Ishikawa (cell line): ENCODE data around the gene IL37.

ENCODE experiments used
- CEBPB ChIP-seq: IDR thresholded peaks from 2 replicates; pipeline ENCODE4 v1.6.1; 2012
- EP300 ChIP-seq: IDR thresholded peaks from 2 replicates; pipeline ENCODE4 v1.6.1; 2012; ENCODE audit warnings: borderline replicate concordance
- FOXM1 ChIP-seq: IDR thresholded peaks from 2 replicates; pipeline ENCODE4 v1.6.1; 2012; ENCODE audit warnings: low read depth, borderline replicate concordance
- NFIC ChIP-seq: IDR thresholded peaks from 2 replicates; pipeline ENCODE4 v1.6.1; 2012
- RAD21 ChIP-seq: IDR thresholded peaks from 2 replicates; pipeline ENCODE4 v1.6.1; 2012; ENCODE audit warnings: low read depth
- TCF12 ChIP-seq: IDR thresholded peaks from 2 replicates; pipeline ENCODE4 v1.6.1; 2012; ENCODE audit warnings: low read depth
- TEAD4 ChIP-seq: IDR thresholded peaks from 2 replicates; pipeline ENCODE4 v1.6.1; 2012
- ZBTB7A ChIP-seq: IDR thresholded peaks from 2 replicates; pipeline ENCODE4 v1.6.1; 2012; ENCODE audit warnings: low read depth
- TF ChIP-seq, protein P1 (sequence below): IDR thresholded peaks from 2 replicates; pipeline ENCODE4 v1.6.1; 2012
- TF ChIP-seq, protein P2 (sequence below): IDR thresholded peaks from 2 replicates; pipeline ENCODE4 v1.6.1; 2012

DNA sequence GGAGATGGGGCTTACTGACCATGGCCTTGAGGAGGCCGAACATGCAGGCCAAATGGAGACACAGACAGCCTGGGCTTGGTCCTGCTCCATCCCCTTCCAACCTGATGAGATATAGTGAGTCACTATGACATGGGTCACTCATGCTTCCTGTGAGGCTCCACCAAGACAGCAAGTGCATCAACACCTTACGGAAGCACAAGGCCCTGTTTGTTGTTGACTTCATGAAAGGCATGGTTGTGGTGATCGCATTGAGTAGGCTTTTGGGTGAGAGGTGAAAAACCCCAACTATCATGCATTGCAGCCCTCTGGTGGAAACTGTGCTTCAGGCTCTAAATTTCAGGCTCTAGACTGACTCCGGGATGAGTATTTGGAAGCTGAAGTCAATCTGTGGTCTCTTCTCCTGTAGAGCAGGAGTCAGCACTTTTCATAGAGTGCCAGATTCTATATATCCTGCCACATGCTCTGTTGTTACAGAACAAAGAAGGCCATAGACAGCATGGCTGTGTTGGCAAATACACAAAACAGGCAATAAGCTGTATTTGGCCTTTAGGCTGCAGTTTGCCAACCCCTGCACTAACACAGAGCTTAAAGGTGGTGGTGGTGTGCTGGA is 10.1 kb downstream of the IL37 start:
- TF ChIP-seq EP300 (no peak), RAD21 (no peak), ZBTB7A (no peak), TCF12 (no peak), NFIC (no peak), TEAD4 (no peak), FOXM1 (no peak), CEBPB (no peak)
- TF ChIP-seq, protein P1, sequence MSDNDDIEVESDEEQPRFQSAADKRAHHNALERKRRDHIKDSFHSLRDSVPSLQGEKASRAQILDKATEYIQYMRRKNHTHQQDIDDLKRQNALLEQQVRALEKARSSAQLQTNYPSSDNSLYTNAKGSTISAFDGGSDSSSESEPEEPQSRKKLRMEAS = no peak
- TF ChIP-seq, protein P2, sequence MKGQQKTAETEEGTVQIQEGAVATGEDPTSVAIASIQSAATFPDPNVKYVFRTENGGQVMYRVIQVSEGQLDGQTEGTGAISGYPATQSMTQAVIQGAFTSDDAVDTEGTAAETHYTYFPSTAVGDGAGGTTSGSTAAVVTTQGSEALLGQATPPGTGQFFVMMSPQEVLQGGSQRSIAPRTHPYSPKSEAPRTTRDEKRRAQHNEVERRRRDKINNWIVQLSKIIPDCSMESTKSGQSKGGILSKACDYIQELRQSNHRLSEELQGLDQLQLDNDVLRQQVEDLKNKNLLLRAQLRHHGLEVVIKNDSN = no peak
